Hepatocyte (in vitro differentiated cells): ENCODE data around the gene TUBGCP5.

Experiments used
- EZH2 ChIP-seq: fragments of 200-600 bp; sonication (generic); IDR thresholded peaks from 2 replicates; pipeline ENCODE4 v1.6.1; 2016; ENCODE audit warnings: antibody characterized with exemption, mild to moderate bottlenecking, borderline replicate concordance
- TF ChIP-seq, protein P1 (sequence below): fragments of 200-600 bp; sonication (generic); IDR thresholded peaks from 2 replicates; pipeline ENCODE4 v1.5.1; 2016; ENCODE audit warnings: antibody characterized with exemption, mild to moderate bottlenecking; ENCODE audit not compliant: poor library complexity

DNA sequence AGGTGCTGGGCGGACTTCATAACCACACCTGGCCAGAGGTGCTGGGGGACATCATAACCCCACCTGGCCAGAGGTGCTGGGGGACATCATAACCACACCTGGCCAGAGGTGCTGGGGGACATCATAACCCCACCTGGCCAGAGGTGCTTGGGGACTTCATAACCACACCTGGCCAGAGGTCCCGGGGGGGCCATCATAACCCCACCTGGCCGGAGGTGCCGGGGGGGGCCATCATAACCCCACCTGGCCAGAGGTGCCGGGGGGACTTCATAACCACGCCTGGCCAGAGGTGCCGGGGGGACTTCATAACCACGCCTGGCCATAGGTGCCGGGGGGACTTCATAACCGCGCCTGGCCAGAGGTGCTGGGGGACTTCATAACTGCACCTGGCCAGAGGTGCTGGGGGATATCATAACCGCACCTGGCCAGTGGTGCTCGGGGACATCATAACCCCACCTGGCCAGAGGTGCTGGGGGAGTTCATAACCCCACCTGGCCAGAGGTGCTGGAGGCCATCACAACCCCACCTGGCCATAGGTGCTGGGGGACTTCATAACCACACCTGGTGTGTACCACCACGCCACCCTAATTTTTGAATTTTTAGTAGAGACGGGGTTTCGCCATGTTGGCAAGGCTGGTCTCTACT lies 10.7 kb upstream of the TUBGCP5 start:
- TF ChIP-seq, protein P1, sequence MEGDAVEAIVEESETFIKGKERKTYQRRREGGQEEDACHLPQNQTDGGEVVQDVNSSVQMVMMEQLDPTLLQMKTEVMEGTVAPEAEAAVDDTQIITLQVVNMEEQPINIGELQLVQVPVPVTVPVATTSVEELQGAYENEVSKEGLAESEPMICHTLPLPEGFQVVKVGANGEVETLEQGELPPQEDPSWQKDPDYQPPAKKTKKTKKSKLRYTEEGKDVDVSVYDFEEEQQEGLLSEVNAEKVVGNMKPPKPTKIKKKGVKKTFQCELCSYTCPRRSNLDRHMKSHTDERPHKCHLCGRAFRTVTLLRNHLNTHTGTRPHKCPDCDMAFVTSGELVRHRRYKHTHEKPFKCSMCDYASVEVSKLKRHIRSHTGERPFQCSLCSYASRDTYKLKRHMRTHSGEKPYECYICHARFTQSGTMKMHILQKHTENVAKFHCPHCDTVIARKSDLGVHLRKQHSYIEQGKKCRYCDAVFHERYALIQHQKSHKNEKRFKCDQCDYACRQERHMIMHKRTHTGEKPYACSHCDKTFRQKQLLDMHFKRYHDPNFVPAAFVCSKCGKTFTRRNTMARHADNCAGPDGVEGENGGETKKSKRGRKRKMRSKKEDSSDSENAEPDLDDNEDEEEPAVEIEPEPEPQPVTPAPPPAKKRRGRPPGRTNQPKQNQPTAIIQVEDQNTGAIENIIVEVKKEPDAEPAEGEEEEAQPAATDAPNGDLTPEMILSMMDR: no peak
- TF ChIP-seq EZH2: no peak
